DND-41 (cell line): ENCODE data around the gene POLDIP3.

Experiments used
- EZH2 ChIP-seq: IDR thresholded peaks from 3 replicates; pipeline ENCODE4 v1.6.1; 2012; ENCODE audit warnings: borderline replicate concordance, low read depth, mild to moderate bottlenecking, moderate library complexity, low read length, inconsistent platforms; ENCODE audit not compliant: severe bottlenecking
- TF ChIP-seq, protein P1 (sequence below): IDR thresholded peaks from 2 replicates; pipeline ENCODE4 v1.5.1; 2012; ENCODE audit warnings: borderline replicate concordance, low read length, moderate library complexity, mild to moderate bottlenecking; ENCODE audit not compliant: poor library complexity, severe bottlenecking; ENCODE audit errors: extremely low read depth

DNA sequence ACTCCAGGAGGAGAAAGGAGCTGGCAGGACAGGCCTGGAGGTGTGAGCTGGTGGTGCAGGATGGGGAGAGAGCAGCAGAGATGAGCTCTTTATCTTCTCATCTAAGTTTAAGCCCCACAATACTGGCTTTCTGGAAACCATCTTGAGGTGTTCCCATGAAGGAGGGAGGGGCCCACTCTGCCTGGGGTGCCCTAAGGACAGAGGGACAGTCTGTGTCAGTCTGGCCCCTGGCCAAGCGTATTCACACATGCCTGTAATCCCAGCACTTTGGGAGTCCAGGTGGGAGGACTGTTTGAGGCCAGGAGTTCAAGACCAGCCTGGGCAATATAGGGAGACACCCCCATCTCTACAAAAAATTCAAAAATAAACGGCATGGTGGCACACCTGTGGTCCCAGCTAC is 52.0 kb downstream of the POLDIP3 start:
- TF ChIP-seq, protein P1, sequence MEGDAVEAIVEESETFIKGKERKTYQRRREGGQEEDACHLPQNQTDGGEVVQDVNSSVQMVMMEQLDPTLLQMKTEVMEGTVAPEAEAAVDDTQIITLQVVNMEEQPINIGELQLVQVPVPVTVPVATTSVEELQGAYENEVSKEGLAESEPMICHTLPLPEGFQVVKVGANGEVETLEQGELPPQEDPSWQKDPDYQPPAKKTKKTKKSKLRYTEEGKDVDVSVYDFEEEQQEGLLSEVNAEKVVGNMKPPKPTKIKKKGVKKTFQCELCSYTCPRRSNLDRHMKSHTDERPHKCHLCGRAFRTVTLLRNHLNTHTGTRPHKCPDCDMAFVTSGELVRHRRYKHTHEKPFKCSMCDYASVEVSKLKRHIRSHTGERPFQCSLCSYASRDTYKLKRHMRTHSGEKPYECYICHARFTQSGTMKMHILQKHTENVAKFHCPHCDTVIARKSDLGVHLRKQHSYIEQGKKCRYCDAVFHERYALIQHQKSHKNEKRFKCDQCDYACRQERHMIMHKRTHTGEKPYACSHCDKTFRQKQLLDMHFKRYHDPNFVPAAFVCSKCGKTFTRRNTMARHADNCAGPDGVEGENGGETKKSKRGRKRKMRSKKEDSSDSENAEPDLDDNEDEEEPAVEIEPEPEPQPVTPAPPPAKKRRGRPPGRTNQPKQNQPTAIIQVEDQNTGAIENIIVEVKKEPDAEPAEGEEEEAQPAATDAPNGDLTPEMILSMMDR: no peak
- TF ChIP-seq EZH2: no peak
